DOHH2 (cell line): ENCODE results near the gene KRTAP12-4.
"Not testable (repeated sequence)": the region's sequence is repeated elsewhere in the genome, so short reads cannot be mapped to it uniquely, and the experiment has no call there.

ENCODE experiments used
- CTCF ChIP-seq: fragments of 200-600 bp; sonication (generic); IDR thresholded peaks from one replicate; pipeline ENCODE4 v1.5.1; 2014; ENCODE audit warnings: antibody characterized with exemption, mild to moderate bottlenecking, low read depth, low read length; ENCODE audit not compliant: poor library complexity, severe bottlenecking
- EZH2phosphoT487 ChIP-seq: fragments of 200-600 bp; sonication (generic); IDR thresholded peaks from 2 replicates; pipeline ENCODE4 v1.6.1; 2017; ENCODE audit warnings: borderline replicate concordance, mild to moderate bottlenecking, antibody characterized with exemption, low read length, moderate library complexity, mixed read lengths

GRCh38 chr21:44627831-44628233 lies 26.6 kb downstream of the KRTAP12-4 start:
- TF ChIP-seq EZH2phosphoT487, CTCF: not testable (repeated sequence)
